ENCODE results near the gene PHYH.

DNA sequence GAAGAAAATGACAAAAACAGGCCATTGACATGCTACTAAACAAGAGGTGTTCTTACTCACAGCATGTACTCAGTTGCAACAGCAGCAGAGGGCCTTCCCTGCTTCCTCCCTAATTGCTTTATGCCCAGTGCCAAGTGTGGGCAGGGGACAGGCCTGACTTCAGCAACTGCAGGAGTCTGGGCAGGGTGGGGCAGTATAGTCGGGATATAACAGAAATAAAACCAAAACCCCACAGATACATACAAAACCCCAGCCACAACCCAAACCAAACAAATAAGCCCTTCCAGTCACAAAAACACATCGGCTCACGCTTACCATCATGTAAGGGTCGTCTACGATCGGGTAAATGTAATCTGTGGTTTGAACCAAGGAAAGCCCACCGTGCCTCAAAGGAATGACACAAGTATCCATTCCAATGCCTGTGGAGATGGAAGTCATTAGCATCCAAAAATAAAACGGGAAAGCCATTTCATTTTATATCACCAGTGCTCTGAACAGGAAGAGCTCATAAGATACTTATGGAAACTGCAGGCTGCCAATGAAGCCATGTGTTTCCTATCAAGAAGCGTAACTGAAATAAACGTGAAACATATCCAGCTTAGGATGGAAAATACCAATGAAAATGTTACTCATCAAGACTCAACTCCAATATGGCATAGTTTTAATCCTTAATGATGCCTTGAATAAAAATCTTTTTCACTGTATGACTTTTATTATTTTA is 38.7 kb upstream of the PHYH start:
- TF ChIP-seq POLR2AphosphoS5 (IDR thresholded peaks at IDR 0.05) (peak in 3 of 4 donors; percentile 39 to 63 (median 56)), POLR2A (IDR thresholded peaks at IDR 0.05) (no peak), EP300 (IDR thresholded peaks at IDR 0.05) (no peak)
- TF ChIP-seq, protein P1, sequence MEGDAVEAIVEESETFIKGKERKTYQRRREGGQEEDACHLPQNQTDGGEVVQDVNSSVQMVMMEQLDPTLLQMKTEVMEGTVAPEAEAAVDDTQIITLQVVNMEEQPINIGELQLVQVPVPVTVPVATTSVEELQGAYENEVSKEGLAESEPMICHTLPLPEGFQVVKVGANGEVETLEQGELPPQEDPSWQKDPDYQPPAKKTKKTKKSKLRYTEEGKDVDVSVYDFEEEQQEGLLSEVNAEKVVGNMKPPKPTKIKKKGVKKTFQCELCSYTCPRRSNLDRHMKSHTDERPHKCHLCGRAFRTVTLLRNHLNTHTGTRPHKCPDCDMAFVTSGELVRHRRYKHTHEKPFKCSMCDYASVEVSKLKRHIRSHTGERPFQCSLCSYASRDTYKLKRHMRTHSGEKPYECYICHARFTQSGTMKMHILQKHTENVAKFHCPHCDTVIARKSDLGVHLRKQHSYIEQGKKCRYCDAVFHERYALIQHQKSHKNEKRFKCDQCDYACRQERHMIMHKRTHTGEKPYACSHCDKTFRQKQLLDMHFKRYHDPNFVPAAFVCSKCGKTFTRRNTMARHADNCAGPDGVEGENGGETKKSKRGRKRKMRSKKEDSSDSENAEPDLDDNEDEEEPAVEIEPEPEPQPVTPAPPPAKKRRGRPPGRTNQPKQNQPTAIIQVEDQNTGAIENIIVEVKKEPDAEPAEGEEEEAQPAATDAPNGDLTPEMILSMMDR (IDR thresholded peaks at IDR 0.05) = no peak

All from sigmoid colon (tissue), 4 donors.